Osteoblast (primary cell): ENCODE results near the gene RIMS1. TPM values are rescaled to one million over a fixed set of nuclear protein-coding genes. Genes with fewer than 3 reads are reported as not detected.

ENCODE experiments used
- DNase-seq: peaks from one replicate; pipeline ENCODE4 v3.0.0; 2011; ENCODE audit warnings: low spot score, mixed read lengths; ENCODE audit not compliant: insufficient read length; ENCODE audit errors: missing footprints
- H2AFZ ChIP-seq: 2 replicates; pipeline ENCODE4 v1.6.0; 2011; ENCODE audit warnings: mild to moderate bottlenecking, low read length
- H3K27ac ChIP-seq: 2 replicates; pipeline ENCODE4 v1.5.1; 2011; ENCODE audit warnings: mild to moderate bottlenecking, low read depth, low read length, moderate library complexity
- H3K27me3 ChIP-seq: 2 replicates; pipeline ENCODE4 v1.6.0; 2012; ENCODE audit warnings: mild to moderate bottlenecking, control low read depth, inconsistent platforms, low read length, moderate library complexity; ENCODE audit not compliant: insufficient read depth
- H3K36me3 ChIP-seq: 2 replicates; pipeline ENCODE4 v1.5.1; 2011; ENCODE audit warnings: mild to moderate bottlenecking, low read length, control low read depth, moderate library complexity; ENCODE audit not compliant: insufficient read depth
- H3K4me1 ChIP-seq: 2 replicates; pipeline ENCODE4 v1.5.1; 2011; ENCODE audit warnings: mild to moderate bottlenecking, low read length, control low read depth, moderate library complexity; ENCODE audit not compliant: insufficient read depth
- H3K4me2 ChIP-seq: 2 replicates; pipeline ENCODE4 v1.6.0; 2011; ENCODE audit warnings: mild to moderate bottlenecking, low read length; ENCODE audit not compliant: insufficient read depth
- H3K4me3 ChIP-seq: fragments of 200-600 bp; sonication (generic); 3 replicates; pipeline ENCODE4 v1.5.1; 2012; ENCODE audit warnings: mild to moderate bottlenecking, low read length, inconsistent platforms; ENCODE audit not compliant: insufficient read depth
- H3K79me2 ChIP-seq: 2 replicates; pipeline ENCODE4 v1.6.0; 2012; ENCODE audit warnings: mild to moderate bottlenecking, low read length, control low read depth, inconsistent platforms; ENCODE audit not compliant: insufficient read depth
- H3K9me3 ChIP-seq: 2 replicates; pipeline ENCODE4 v1.5.1; 2011; ENCODE audit warnings: low read depth, low read length, control low read depth
- H4K20me1 ChIP-seq: 2 replicates; pipeline ENCODE4 v1.6.0; 2012; ENCODE audit warnings: mild to moderate bottlenecking, low read length, control low read depth; ENCODE audit not compliant: insufficient read depth
- total RNA-seq: library from RNA; depleted of rRNA; stranded (reverse); fragments of >200 nt; gene quantifications from 2 replicates; pipeline ENCODE4 v1.2.3, GENCODE V29; 2012
- TF ChIP-seq, protein P1 (sequence below): IDR thresholded peaks from 2 replicates; pipeline ENCODE4 v1.5.1; 2011; ENCODE audit warnings: mild to moderate bottlenecking, low read depth, low read length, moderate library complexity; ENCODE audit errors: extremely low read depth

RIMS1 gene
- total RNA-seq, 1 donor = 13.4 TPM

DNA sequence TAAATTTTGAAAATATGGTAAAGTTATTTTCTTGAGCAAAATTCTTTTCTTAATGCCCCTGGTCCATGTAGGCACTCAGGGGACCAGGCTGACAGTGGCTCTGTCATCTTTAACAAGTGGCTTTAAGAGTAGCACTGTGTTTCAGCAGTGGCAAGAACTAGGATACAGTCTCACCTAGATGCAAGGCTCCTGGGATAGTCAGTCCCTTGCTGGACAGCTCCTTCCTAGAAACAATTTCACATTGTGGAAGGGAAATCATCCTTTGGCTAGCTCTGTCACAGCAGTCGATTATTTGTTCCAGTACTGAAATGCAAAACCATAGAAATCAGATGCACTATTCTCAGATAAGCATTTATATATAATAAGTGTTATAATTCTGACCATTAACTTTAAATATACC is 560.1 kb downstream of the RIMS1 start:
- no peak for DNase-seq
- no peak overlapping the region for H3K4me2 ChIP-seq

More for the DNA sequence above, 560.1 kb downstream of the RIMS1 start:
- H3K27me3 ChIP-seq = no peaks in the 10 kb centered on the region
- no peak overlapping the region for H3K4me3 ChIP-seq
- no peaks in the 10 kb centered on the region for H4K20me1 ChIP-seq
- no peaks in the 10 kb centered on the region for H3K36me3 ChIP-seq
- H3K27ac ChIP-seq = no peak overlapping the region
- no peaks in the 10 kb centered on the region for H3K9me3 ChIP-seq
- no peaks in the 10 kb centered on the region for H3K4me1 ChIP-seq
- H3K79me2 ChIP-seq = no peaks in the 10 kb centered on the region
- H2AFZ ChIP-seq = no peak overlapping the region
- TF ChIP-seq, protein P1, sequence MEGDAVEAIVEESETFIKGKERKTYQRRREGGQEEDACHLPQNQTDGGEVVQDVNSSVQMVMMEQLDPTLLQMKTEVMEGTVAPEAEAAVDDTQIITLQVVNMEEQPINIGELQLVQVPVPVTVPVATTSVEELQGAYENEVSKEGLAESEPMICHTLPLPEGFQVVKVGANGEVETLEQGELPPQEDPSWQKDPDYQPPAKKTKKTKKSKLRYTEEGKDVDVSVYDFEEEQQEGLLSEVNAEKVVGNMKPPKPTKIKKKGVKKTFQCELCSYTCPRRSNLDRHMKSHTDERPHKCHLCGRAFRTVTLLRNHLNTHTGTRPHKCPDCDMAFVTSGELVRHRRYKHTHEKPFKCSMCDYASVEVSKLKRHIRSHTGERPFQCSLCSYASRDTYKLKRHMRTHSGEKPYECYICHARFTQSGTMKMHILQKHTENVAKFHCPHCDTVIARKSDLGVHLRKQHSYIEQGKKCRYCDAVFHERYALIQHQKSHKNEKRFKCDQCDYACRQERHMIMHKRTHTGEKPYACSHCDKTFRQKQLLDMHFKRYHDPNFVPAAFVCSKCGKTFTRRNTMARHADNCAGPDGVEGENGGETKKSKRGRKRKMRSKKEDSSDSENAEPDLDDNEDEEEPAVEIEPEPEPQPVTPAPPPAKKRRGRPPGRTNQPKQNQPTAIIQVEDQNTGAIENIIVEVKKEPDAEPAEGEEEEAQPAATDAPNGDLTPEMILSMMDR = no peak
